Omental fat pad (tissue), 4 donors: Measurements from ENCODE around the gene CNGA4. TPM values are rescaled to one million over a fixed set of nuclear protein-coding genes. Genes with fewer than 3 reads are reported as not detected.
"Not testable (repeated sequence)": the region's sequence is repeated elsewhere in the genome, so short reads cannot be mapped to it uniquely, and the experiment has no call there.

Experiments used
- ATAC-seq: fragments of 150-250 bp; one replicate; pipeline ENCODE4 v1.9.1; 2016; ENCODE audit warnings: mild to moderate bottlenecking, moderate library complexity; ENCODE audit not compliant: low FRiP score
- DNase-seq: peaks from one replicate; pipeline ENCODE4 v3.0.0-alpha.2; 2019; ENCODE audit warnings: low spot score
- total RNA-seq, 4 donors: library from RNA; depleted of rRNA; stranded (reverse); fragments of >200 nt; gene quantifications; one replicate each; pipeline ENCODE4 v1.1.0, GENCODE V29; 2016
- TF ChIP-seq, protein P1 (sequence below), 3 donors: fragments of 450-650 bp; IDR thresholded peaks; one replicate each; pipeline ENCODE4 v1.5.1; 2016 to 2017; ENCODE audit warnings: antibody characterized with exemption in 3 of 3, mild to moderate bottlenecking in 3 of 3, moderate library complexity in 2 of 3

The CNGA4 gene
- total RNA-seq, 4 donors from 2014 or later, result 0.28 TPM; not detected in 3

DNA sequence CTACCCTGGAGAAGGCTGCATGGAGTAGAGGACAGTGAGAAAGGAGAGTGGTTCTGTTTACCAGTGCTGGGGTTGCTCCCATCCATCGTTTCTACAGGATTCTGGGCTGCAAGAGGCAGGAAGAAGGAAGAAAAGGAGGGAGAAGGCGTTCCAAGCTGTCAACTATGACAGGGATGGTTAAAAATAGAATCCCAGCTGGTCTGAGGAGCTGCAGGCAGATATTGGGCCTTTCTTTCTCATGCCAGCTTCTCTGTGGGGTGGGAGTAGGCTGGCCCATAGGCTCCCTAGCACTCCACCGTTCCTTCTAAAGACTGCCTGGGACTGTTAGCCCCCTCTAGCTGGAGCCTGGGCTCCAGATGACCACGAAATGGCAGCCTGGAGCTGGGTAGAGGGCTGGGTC is 34.3 kb downstream of the CNGA4 start:
- DNase-seq (no peak), ATAC-seq (no peak)
- TF ChIP-seq, protein P1, sequence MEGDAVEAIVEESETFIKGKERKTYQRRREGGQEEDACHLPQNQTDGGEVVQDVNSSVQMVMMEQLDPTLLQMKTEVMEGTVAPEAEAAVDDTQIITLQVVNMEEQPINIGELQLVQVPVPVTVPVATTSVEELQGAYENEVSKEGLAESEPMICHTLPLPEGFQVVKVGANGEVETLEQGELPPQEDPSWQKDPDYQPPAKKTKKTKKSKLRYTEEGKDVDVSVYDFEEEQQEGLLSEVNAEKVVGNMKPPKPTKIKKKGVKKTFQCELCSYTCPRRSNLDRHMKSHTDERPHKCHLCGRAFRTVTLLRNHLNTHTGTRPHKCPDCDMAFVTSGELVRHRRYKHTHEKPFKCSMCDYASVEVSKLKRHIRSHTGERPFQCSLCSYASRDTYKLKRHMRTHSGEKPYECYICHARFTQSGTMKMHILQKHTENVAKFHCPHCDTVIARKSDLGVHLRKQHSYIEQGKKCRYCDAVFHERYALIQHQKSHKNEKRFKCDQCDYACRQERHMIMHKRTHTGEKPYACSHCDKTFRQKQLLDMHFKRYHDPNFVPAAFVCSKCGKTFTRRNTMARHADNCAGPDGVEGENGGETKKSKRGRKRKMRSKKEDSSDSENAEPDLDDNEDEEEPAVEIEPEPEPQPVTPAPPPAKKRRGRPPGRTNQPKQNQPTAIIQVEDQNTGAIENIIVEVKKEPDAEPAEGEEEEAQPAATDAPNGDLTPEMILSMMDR (IDR thresholded peaks at IDR 0.05), result no peak

DNA sequence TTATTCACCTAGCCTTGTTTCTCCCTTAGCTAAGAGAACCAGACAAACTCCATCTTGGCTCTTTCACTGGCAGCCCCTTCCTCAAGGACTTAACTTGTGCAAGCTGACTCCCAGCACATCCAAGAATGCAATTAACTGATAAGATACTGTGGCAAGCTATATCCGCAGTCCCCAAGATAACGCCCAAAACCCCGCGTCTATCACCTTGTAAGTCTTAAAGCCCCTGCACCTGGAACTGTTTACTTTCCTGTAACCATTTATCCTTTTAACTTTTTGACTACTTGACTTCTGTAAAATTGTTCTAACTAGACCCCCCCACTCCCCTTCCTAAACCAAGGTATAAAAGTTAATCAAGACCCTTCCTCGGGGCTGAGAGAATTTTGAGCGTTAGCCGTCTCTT is 41.9 kb downstream of the CNGA4 start:
- not testable (repeated sequence) for DNase-seq, ATAC-seq

DNA sequence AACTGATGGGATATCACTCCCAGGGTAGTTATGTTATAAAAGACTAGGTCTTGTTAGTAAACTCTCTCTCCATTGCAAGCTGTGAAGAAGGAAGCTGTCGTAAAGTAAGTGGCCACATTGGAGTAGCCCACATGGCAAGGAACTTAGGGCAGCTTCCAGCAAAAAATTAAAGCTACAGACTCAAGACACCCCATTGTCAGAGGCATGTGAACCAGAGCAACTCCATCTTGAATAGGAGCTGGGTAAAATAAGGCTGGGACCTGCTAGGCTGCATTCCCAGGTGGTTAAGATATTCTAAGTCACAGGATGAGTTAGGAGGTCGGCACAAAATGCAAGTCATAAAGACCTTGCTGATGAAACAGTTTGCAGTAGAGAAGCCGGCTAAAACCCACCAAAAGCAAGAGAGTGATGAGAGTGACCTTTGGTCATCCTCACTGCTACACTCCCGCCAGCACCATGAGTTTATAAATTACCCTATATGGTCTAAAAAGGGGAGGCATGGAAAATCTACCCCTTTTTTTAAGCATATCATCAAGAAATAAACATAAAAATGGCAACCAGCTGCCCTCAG is 44.6 kb downstream of the CNGA4 start:
- TF ChIP-seq, protein P1 (IDR thresholded peaks at IDR 0.05), result no peak
- ATAC-seq (no peak), DNase-seq (no peak)

DNA sequence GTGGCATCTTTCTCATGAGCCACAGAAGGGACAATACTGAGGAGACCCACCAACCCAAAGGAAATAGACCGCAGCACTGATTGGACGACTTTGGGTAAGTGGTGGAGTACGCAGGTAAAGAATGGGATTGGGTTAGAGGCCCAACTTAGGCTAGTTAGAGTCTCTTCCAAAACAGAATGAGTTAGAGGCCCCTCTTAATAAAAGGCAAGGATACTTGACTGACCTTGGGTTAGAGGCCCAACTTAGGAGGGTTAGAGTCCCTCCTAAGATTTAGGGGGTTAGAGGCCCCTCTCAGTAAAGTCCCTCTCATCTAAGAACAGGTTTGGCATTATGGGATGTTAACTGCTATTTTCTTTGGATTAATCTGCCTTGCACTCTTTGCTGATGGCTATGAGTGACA is 45.4 kb downstream of the CNGA4 start:
- no peak for DNase-seq
- TF ChIP-seq, protein P1 (IDR thresholded peaks at IDR 0.05), result no peak
- no peak for ATAC-seq

DNA sequence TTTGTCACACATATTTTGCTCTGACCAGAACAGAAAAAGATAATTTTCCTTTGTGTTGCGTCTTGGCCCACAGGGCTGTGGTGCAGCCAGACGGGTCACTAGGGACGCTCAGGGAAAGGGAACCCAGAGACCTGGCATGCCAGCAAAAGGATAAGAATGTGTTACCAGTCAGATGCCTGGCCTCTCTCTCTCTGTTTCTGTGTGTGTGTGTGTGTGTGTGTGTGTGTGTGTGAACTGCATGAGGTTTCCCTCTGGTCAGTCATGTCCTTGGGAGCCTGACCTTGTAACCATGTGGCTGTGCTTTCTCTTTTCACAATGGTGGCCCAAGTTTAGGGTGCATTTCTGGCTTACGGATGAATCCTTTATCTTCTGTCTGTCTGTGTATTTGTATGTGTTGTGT is 46.1 kb downstream of the CNGA4 start:
- TF ChIP-seq, protein P1 (IDR thresholded peaks at IDR 0.05), result no peak
- ATAC-seq (no peak), DNase-seq (no peak)

Other genes starting within 250 kb of the CNGA4 start
- not detected for gene OR56A4, start 232.1 kb upstream of the CNGA4 start, total RNA-seq
- under 1 TPM in 1 of 4 donors, not detected in 3; 0.06 TPM for gene OR56A1, start 208.3 kb upstream of the CNGA4 start, total RNA-seq
- not detected for gene OR56B4, start 131.4 kb upstream of the CNGA4 start, total RNA-seq
- gene OR52B2, start 68.8 kb upstream of the CNGA4 start, total RNA-seq, result not detected
- gene OR52W1, start 39.9 kb upstream of the CNGA4 start, total RNA-seq, result not detected
- gene C11orf42, start 33.5 kb upstream of the CNGA4 start, total RNA-seq, result not detected
- 10 to 100 TPM; 23.8 to 50.9 (median 43.9) TPM for gene FHIP1B, start 4.5 kb upstream of the CNGA4 start, total RNA-seq
- gene CCKBR, start 20.7 kb downstream of the CNGA4 start, total RNA-seq, result not detected
- 100 to 1,000 TPM in 2 of 4 donors, 10 to 100 TPM in 2; 78.7 to 209 (median 139) TPM for gene CAVIN3, start 81.4 kb downstream of the CNGA4 start, total RNA-seq
- gene SMPD1, start 151.4 kb downstream of the CNGA4 start, total RNA-seq, result 10 to 100 TPM; 21.4 to 23.7 (median 22.5) TPM
- 10 to 100 TPM; 19.8 to 39.9 (median 33.3) TPM for gene APBB1, start 180.0 kb downstream of the CNGA4 start, total RNA-seq
- gene HPX, start 201.9 kb downstream of the CNGA4 start, total RNA-seq, result 1 to 10 TPM; 1.7 to 2.5 (median 2.0) TPM
- gene TRIM3, start 234.9 kb downstream of the CNGA4 start, total RNA-seq, result 10 to 100 TPM; 16.9 to 27.4 (median 22.1) TPM
- 10 to 100 TPM; 51.3 to 63.3 (median 54.1) TPM for gene ARFIP2, start 242.2 kb downstream of the CNGA4 start, total RNA-seq
- gene TIMM10B, start 242.4 kb downstream of the CNGA4 start, total RNA-seq, result 10 to 100 TPM; 42.7 to 60.6 (median 47.8) TPM